SK-N-SH (cell line): ENCODE results near the gene KIF2A. TPM values are rescaled to one million over a fixed set of nuclear protein-coding genes. Genes with fewer than 3 reads are reported as not detected.

ENCODE experiments used
- CTCF ChIA-PET: fragments of 300-600, 350-600 bp; formaldehyde crosslinking; extraction: SDS; loops from one replicate; lab custom pipeline; 2021; lab: Yijun Ruan, JAX
- POLR2A ChIA-PET: fragments of 350-600 bp; sonication (Branson Sonifier 250); formaldehyde crosslinking; extraction: SDS; loops from one replicate; lab custom pipeline; 2020; ENCODE audit warnings: antibody characterized with exemption, inconsistent platforms; lab: Yijun Ruan, JAX
- DNase-seq: peaks from one replicate; pipeline ENCODE4 v3.0.0; 2012
- H2AFZ ChIP-seq: fragments of 200-600 bp; sonication (generic); 2 replicates; pipeline ENCODE4 v1.8.1; 2016; ENCODE audit warnings: antibody characterized with exemption, mild to moderate bottlenecking, low read depth
- H3F3A ChIP-seq: fragments of 200-600 bp; sonication (generic); replicated peaks from 2 replicates; pipeline ENCODE3; 2016; ENCODE audit warnings: antibody characterized with exemption, mild to moderate bottlenecking; ENCODE audit not compliant: insufficient read depth
- H3K27ac ChIP-seq, 2 experiments: fragments of 200-500 bp in 1 of 2; fragments of 200-600 bp in 1 of 2; sonication (Bioruptor generic) in 1 of 2; sonication (generic), shearing (Covaris generic) in 1 of 2; 2 replicates each; pipeline versions ENCODE4 v1.5.1 to v1.6.1; 2014 to 2016; ENCODE audit warnings: low read depth in 2 of 2, inconsistent platforms in 1 of 2, low read length in 1 of 2, mild to moderate bottlenecking in 1 of 2, mixed read lengths in 1 of 2
- H3K27me3 ChIP-seq: fragments of 200-600 bp; sonication (generic), shearing (Covaris generic); 2 replicates; pipeline ENCODE4 v1.6.1; 2016; ENCODE audit warnings: mixed run types; ENCODE audit not compliant: insufficient read depth
- H3K36me3 ChIP-seq, 2 experiments: fragments of 200-500 bp in 1 of 2; fragments of 200-600 bp in 1 of 2; sonication (Bioruptor generic) in 1 of 2; sonication (generic) in 1 of 2; replicated peaks in 1 of 2; 2 replicates each; pipeline versions ENCODE3 to v1.5.1; 2014 to 2016; ENCODE audit warnings: low read length in 1 of 2, mild to moderate bottlenecking in 1 of 2; ENCODE audit not compliant: insufficient read depth in 2 of 2, control insufficient read depth in 1 of 2
- H3K4me1 ChIP-seq, 2 experiments: fragments of 200-500 bp in 1 of 2; fragments of 200-600 bp in 1 of 2; sonication (Bioruptor generic) in 1 of 2; sonication (generic), shearing (Covaris generic) in 1 of 2; 2 replicates each; pipeline versions ENCODE4 v1.5.1 to v1.6.1; 2014 to 2016; ENCODE audit warnings: low read depth in 1 of 2, low read length in 1 of 2, mixed run types in 1 of 2; ENCODE audit not compliant: insufficient read depth in 2 of 2, control insufficient read depth in 1 of 2
- H3K4me2 ChIP-seq: fragments of 200-600 bp; sonication (generic), shearing (Covaris generic); 2 replicates; pipeline ENCODE4 v1.6.1; 2017; ENCODE audit warnings: mixed run types
- H3K4me3 ChIP-seq, 2 experiments: fragments of 200-500 bp in 1 of 2; fragments of 200-600 bp in 1 of 2; sonication (Bioruptor generic) in 1 of 2; sonication (generic), shearing (Covaris generic) in 1 of 2; 2 replicates each; pipeline versions ENCODE4 v1.5.1 to v1.8.1; 2014 to 2016; ENCODE audit warnings: low read depth in 2 of 2, inconsistent platforms in 1 of 2, low read length in 1 of 2, mild to moderate bottlenecking in 1 of 2, mixed read lengths in 1 of 2, moderate library complexity in 1 of 2
- H3K79me2 ChIP-seq: fragments of 200-600 bp; sonication (generic); 2 replicates; pipeline ENCODE4 v1.8.1; 2017; ENCODE audit warnings: mild to moderate bottlenecking; ENCODE audit not compliant: insufficient read depth
- H3K9ac ChIP-seq: fragments of 200-600 bp; sonication (generic); 2 replicates; pipeline ENCODE4 v1.6.1; 2017; ENCODE audit warnings: mixed run types
- H3K9me2 ChIP-seq: fragments of 200-600 bp; sonication (generic); 2 replicates; pipeline ENCODE4 v1.6.1; 2017; ENCODE audit warnings: mixed run types
- H3K9me3 ChIP-seq: fragments of 200-600 bp; sonication (generic); 2 replicates; pipeline ENCODE4 v1.6.1; 2017; ENCODE audit warnings: mixed run types, mild to moderate bottlenecking, moderate library complexity
- H4K20me1 ChIP-seq: fragments of 200-600 bp; sonication (generic); 2 replicates; pipeline ENCODE4 v1.6.1; 2017; ENCODE audit warnings: mild to moderate bottlenecking, mixed run types; ENCODE audit not compliant: insufficient read depth
- ELF1 ChIP-seq: IDR thresholded peaks from 2 replicates; pipeline ENCODE4 v1.4.0; 2012
- EP300 ChIP-seq, 2 experiments: IDR thresholded peaks; 2 replicates each; pipeline versions ENCODE4 v1.4.0 to v1.6.1; 2012; ENCODE audit warnings: borderline replicate concordance in 1 of 2, low read depth in 1 of 2, low read length in 1 of 2
- EZH2phosphoT487 ChIP-seq: fragments of 200-600 bp; sonication (generic); IDR thresholded peaks from 2 replicates; pipeline ENCODE4 v1.6.1; 2017; ENCODE audit warnings: low read depth, mixed run types, mild to moderate bottlenecking, antibody characterized with exemption, moderate library complexity, borderline replicate concordance
- FOSL2 ChIP-seq: IDR thresholded peaks from 2 replicates; pipeline ENCODE4 v1.4.0; 2012; ENCODE audit warnings: low read depth, mild to moderate bottlenecking, moderate library complexity, borderline replicate concordance
- FOXJ3 ChIP-seq: sonication (generic); formaldehyde crosslinking; IDR thresholded peaks from 2 replicates; pipeline ENCODE4 v1.5.1; 2020; ENCODE audit warnings: mild to moderate bottlenecking, missing genetic modification reagents
- JUND ChIP-seq: IDR thresholded peaks from 2 replicates; pipeline ENCODE4 v1.4.0; 2012
- NFIC ChIP-seq: IDR thresholded peaks from 2 replicates; pipeline ENCODE4 v1.4.0; 2012; ENCODE audit warnings: borderline replicate concordance
- PBX3 ChIP-seq: IDR thresholded peaks from 2 replicates; pipeline ENCODE4; 2012
- POLR2AphosphoS5 ChIP-seq: IDR thresholded peaks from 2 replicates; pipeline ENCODE4 v1.6.1; 2012; ENCODE audit warnings: low read depth, low read length
- RAD21 ChIP-seq: IDR thresholded peaks from 2 replicates; pipeline ENCODE4 v1.6.1; 2012; ENCODE audit warnings: mild to moderate bottlenecking, low read length
- RFX5 ChIP-seq: IDR thresholded peaks from 2 replicates; pipeline ENCODE4 v1.6.1; 2012; ENCODE audit warnings: mild to moderate bottlenecking, improper control_type of control experiment, low read length
- RXRA ChIP-seq: IDR thresholded peaks from 2 replicates; pipeline ENCODE4 v1.4.0; 2012; ENCODE audit warnings: low read depth, mild to moderate bottlenecking, borderline replicate concordance
- SIN3A ChIP-seq: IDR thresholded peaks from 2 replicates; pipeline ENCODE4 v1.6.1; 2012; ENCODE audit warnings: low read depth, mild to moderate bottlenecking, low read length, moderate library complexity, borderline replicate concordance
- SMC3 ChIP-seq: IDR thresholded peaks from 2 replicates; pipeline ENCODE4 v1.6.1; 2012; ENCODE audit warnings: low read depth, low read length, improper control_type of control experiment
- TCF12 ChIP-seq: IDR thresholded peaks from 2 replicates; pipeline ENCODE4 v1.4.0; 2012
- TEAD4 ChIP-seq: IDR thresholded peaks from 2 replicates; pipeline ENCODE4 v1.4.0; 2012; ENCODE audit warnings: mild to moderate bottlenecking, borderline replicate concordance; ENCODE audit not compliant: insufficient read depth
- USF1 ChIP-seq: IDR thresholded peaks from 2 replicates; pipeline ENCODE4 v1.4.0; 2012; ENCODE audit warnings: low read depth, borderline replicate concordance
- USF2 ChIP-seq: fragments of 150-350 bp; IDR thresholded peaks from 2 replicates; pipeline ENCODE4 v1.6.1; 2017; ENCODE audit warnings: antibody characterized with exemption, low read length, low read depth, borderline replicate concordance
- YY1 ChIP-seq: IDR thresholded peaks from 2 replicates; pipeline ENCODE4 v1.4.0; 2012; ENCODE audit warnings: low read depth, mild to moderate bottlenecking
- WGBS: methylation state at CpG from one replicate; pipeline ENCODE4 v1.1.6; 2017; ENCODE audit warnings: low lambda C conversion rate; 5-methylcytosine and 5-hydroxymethylcytosine counted together
- polyA plus RNA-seq, 3 experiments: library from polyadenylated mRNA; depleted of rRNA; stranded (reverse); fragments of >200 nt; gene quantifications; 2 replicates each; pipeline ENCODE4 v1.2.3, GENCODE V29; 2012

The KIF2A gene
- polyA plus RNA-seq, 1 of the 3 experiments (the other 2 are of a cell fraction): 14.3 TPM

GRCh38 chr5:62283861-62284260, 22.1 kb upstream of the KIF2A start:
- Histone ChIP-seq H3K4me1 (no peaks in the 10 kb centered on the region), H3K27me3 (no peaks in the 10 kb centered on the region; the same call in 1 of the 2 replicates), H3K36me3 (no peaks in the 10 kb centered on the region), H3K9me2 (no peaks in the 10 kb centered on the region), H2AFZ (no peak overlapping the region), H3K4me3 (no peak overlapping the region), H3F3A (no peaks in the 10 kb centered on the region), H4K20me1 (no peaks in the 10 kb centered on the region), H3K9ac (no peak overlapping the region), H3K79me2 (no peaks in the 10 kb centered on the region), H3K9me3 (no peaks in the 10 kb centered on the region), H3K27ac (no peak overlapping the region), H3K4me2 (no peak overlapping the region)
- TF ChIP-seq SMC3 (no peak), JUND (no peak), RXRA (no peak), FOXJ3 (CRISPR knock-in tag) (no peak)
- DNase-seq: no peak
- POLR2A ChIA-PET: no interaction called here
- CTCF ChIA-PET: no interaction called here
- WGBS: 46% methylated on average over 2 of the region's 2 CpGs

GRCh38 chr5:62284946-62285891, 20.8 kb upstream of the KIF2A start:
- Histone ChIP-seq H3K9ac (no peak overlapping the region), H3K9me3 (no peaks in the 10 kb centered on the region), H3K79me2 (no peaks in the 10 kb centered on the region), H3K4me2 (no peak overlapping the region), H2AFZ (no peak overlapping the region), H3K4me3 (no peak overlapping the region), H3K27ac (no peak overlapping the region), H3K9me2 (no peaks in the 10 kb centered on the region), H4K20me1 (no peaks in the 10 kb centered on the region), H3F3A (no peaks in the 10 kb centered on the region), H3K36me3 (no peaks in the 10 kb centered on the region), H3K27me3 (no peaks in the 10 kb centered on the region; the same call in 1 of the 2 replicates), H3K4me1 (no peaks in the 10 kb centered on the region)
- CTCF ChIA-PET: no interaction called here
- TF ChIP-seq ELF1 (no peak), SIN3A (no peak), TCF12 (no peak), RFX5 (no peak), TEAD4 (no peak), NFIC (no peak), RAD21 (no peak), YY1 (no peak), PBX3 (no peak), USF1 (no peak), POLR2AphosphoS5 (no peak), EZH2phosphoT487 (no peak), EP300 (IDR thresholded peaks at IDR 0.05; ENCODE audit: borderline replicate concordance in 1 of 2, low read depth in 1 of 2, low read length in 1 of 2) (no peak), FOSL2 (no peak), FOXJ3 (CRISPR knock-in tag) (no peak), USF2 (no peak)
- POLR2A ChIA-PET: no interaction called here
- 62% methylated on average over 6 of the region's 6 CpGs for WGBS
- no peak for DNase-seq
